ENCODE data around the gene NFAM1.
A peak's percentile ranks its signal among the peaks of the same experiment; 100 is the strongest.

Gene NFAM1

GRCh38 chr22:42450862-42451261 is 18.7 kb upstream of the NFAM1 start:
- no peak overlapping the region for H3K27ac ChIP-seq (ENCODE audit: low read depth, low read length)
- H2AFZ ChIP-seq (ENCODE audit: low read depth, low read length, severe bottlenecking), result no peak overlapping the region
- H3F3A ChIP-seq (ENCODE audit: insufficient read depth), result no peaks in the 10 kb centered on the region
- H3K9me2 ChIP-seq (replicated peaks; ENCODE audit: insufficient read depth, low read length), result no peaks in the 10 kb centered on the region
- no peak overlapping the region for H3K9ac ChIP-seq (ENCODE audit: low read length)
- no peaks in the 10 kb centered on the region for H4K20me1 ChIP-seq (ENCODE audit: low read depth, low read length)
- H3K27me3 ChIP-seq (ENCODE audit: low read length), result no peaks in the 10 kb centered on the region
- H3K9me3 ChIP-seq (ENCODE audit: insufficient read depth, low read length), result no peaks in the 10 kb centered on the region
- H3K4me3 ChIP-seq (ENCODE audit: insufficient read depth, low read length, poor library complexity, severe bottlenecking), result no peak overlapping the region
- H3K4me2 ChIP-seq (ENCODE audit: low read depth, low read length, poor library complexity, severe bottlenecking), result no peak overlapping the region
- TF ChIP-seq CTCF (IDR thresholded peaks at IDR 0.05; ENCODE audit: insufficient read depth, low read length, poor library complexity, severe bottlenecking) (no peak), EZH2phosphoT487 (conservative IDR thresholded peaks at IDR 0.05; ENCODE audit: low read length) (no peak)
- H3K36me3 ChIP-seq (ENCODE audit: low read length), result no peaks in the 10 kb centered on the region
- H3K79me2 ChIP-seq (ENCODE audit: insufficient read depth, low read length), result no peaks in the 10 kb centered on the region

- Histone ChIP-seq H3K9ac (ENCODE audit: low read length) (no peak overlapping the region), H3K27ac (ENCODE audit: low read depth, low read length) (no peak overlapping the region), H3K36me3 (ENCODE audit: low read length) (no peaks in the 10 kb centered on the region), H3K79me2 (ENCODE audit: insufficient read depth, low read length) (no peaks in the 10 kb centered on the region), H3F3A (ENCODE audit: insufficient read depth) (no peaks in the 10 kb centered on the region), H3K9me2 (replicated peaks; ENCODE audit: insufficient read depth, low read length) (no peaks in the 10 kb centered on the region), H3K27me3 (ENCODE audit: low read length) (no peaks in the 10 kb centered on the region), H2AFZ (ENCODE audit: low read depth, low read length, severe bottlenecking) (no peak overlapping the region), H3K9me3 (ENCODE audit: insufficient read depth, low read length) (no peaks in the 10 kb centered on the region), H3K4me2 (ENCODE audit: low read depth, low read length, poor library complexity, severe bottlenecking) (no peak overlapping the region), H3K4me3 (ENCODE audit: insufficient read depth, low read length, poor library complexity, severe bottlenecking) (no peak overlapping the region), H4K20me1 (ENCODE audit: low read depth, low read length) (no peaks in the 10 kb centered on the region)
- TF ChIP-seq CTCF (IDR thresholded peaks at IDR 0.05; ENCODE audit: insufficient read depth, low read length, poor library complexity, severe bottlenecking) (no peak), EZH2phosphoT487 (conservative IDR thresholded peaks at IDR 0.05; ENCODE audit: low read length) (no peak)
Observed at GRCh38 chr22:42446151-42446550, 13.9 kb upstream of the NFAM1 start.

- Histone ChIP-seq H3K36me3 (ENCODE audit: low read length) (no peaks in the 10 kb centered on the region), H3K27me3 (ENCODE audit: low read length) (no peaks in the 10 kb centered on the region), H3K9me3 (ENCODE audit: insufficient read depth, low read length) (no peaks in the 10 kb centered on the region), H3K9ac (ENCODE audit: low read length) (peak overlapping the region; percentile 38), H4K20me1 (ENCODE audit: low read depth, low read length) (no peaks in the 10 kb centered on the region), H3K4me3 (ENCODE audit: insufficient read depth, low read length, poor library complexity, severe bottlenecking) (peak overlapping the region; percentile 11), H3K9me2 (replicated peaks; ENCODE audit: insufficient read depth, low read length) (no peaks in the 10 kb centered on the region), H3K27ac (ENCODE audit: low read depth, low read length) (no peak overlapping the region), H3K79me2 (ENCODE audit: insufficient read depth, low read length) (no peaks in the 10 kb centered on the region), H3K4me2 (ENCODE audit: low read depth, low read length, poor library complexity, severe bottlenecking) (peak overlapping the region; percentile 56), H2AFZ (ENCODE audit: low read depth, low read length, severe bottlenecking) (peak overlapping the region; percentile 90), H3F3A (ENCODE audit: insufficient read depth) (no peaks in the 10 kb centered on the region)
- TF ChIP-seq EZH2phosphoT487 (conservative IDR thresholded peaks at IDR 0.05; ENCODE audit: low read length) (no peak), CTCF (IDR thresholded peaks at IDR 0.05; ENCODE audit: insufficient read depth, low read length, poor library complexity, severe bottlenecking) (peak; percentile 71)
Observed at GRCh38 chr22:42444077-42444904, 12.1 kb upstream of the NFAM1 start.
